Measurements from ENCODE around the gene IL3. TPM values are rescaled to one million over a fixed set of nuclear protein-coding genes. Genes with fewer than 3 reads are reported as not detected.

IL3 gene
- total and polyA plus RNA-seq, 2 of the 4 experiments (the other 2 are of a cell fraction), result not detected

GRCh38 chr5:132064738-132065331 is 4.4 kb downstream of the IL3 start (continued):
- TF ChIP-seq, protein P1, sequence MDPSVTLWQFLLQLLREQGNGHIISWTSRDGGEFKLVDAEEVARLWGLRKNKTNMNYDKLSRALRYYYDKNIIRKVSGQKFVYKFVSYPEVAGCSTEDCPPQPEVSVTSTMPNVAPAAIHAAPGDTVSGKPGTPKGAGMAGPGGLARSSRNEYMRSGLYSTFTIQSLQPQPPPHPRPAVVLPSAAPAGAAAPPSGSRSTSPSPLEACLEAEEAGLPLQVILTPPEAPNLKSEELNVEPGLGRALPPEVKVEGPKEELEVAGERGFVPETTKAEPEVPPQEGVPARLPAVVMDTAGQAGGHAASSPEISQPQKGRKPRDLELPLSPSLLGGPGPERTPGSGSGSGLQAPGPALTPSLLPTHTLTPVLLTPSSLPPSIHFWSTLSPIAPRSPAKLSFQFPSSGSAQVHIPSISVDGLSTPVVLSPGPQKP (IDR thresholded peaks at IDR 0.05; ENCODE audit: borderline replicate concordance, low read depth, low read length), result no peak

DNA sequence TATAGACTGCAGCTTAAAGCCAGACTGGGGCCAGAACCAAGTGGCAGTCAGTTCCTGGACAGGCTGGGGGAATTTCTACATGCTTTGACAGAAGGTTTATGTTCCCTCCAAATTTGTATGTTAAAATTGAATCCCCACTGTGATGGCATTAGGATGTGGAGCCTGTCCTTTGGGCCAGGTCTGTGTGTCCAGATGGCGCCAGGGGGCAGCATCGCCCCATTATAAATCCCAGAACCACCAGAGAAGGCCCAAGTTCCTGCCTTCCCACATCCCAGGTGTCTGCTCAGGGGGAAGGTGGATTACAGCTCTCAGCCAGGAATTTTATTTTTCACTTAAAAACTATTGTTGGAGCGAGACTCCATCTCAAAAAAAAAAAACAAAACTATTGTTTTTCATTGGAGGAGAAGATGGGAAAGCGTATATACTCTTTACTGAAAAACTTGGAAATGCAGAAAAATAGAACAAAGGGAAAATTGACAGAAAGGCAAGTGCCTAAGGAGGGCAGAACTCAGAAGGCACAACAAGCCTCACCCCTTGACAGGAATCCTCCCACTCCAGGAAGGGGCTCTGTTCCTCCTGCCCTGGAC is 5.0 kb downstream of the IL3 start:
- H2BK120ac ChIP-seq (ENCODE audit: low read depth, low read length), result no peak overlapping the region
- dilution Hi-C loops (cut with HindIII; ENCODE audit: low sequenced_read_pairs, unreplicated experiment), result no loop called here
- no peaks in the 10 kb centered on the region for H3K36me3 ChIP-seq (ENCODE audit: control insufficient read depth, insufficient read depth, low read length)
- no peak overlapping the region for H4K8ac ChIP-seq (ENCODE audit: low read depth in 2 of 2, low read length in 2 of 2)
- TF ChIP-seq BHLHE40 (IDR thresholded peaks at IDR 0.05; ENCODE audit: low read depth, low read length) (no peak), SMC3 (IDR thresholded peaks at IDR 0.05; ENCODE audit: low read depth, low read length) (peak; percentile 90), RAD21 (IDR thresholded peaks at IDR 0.05; ENCODE audit: low read length) (peak; percentile 88), CHD1 (IDR thresholded peaks at IDR 0.05; ENCODE audit: low read depth, low read length) (no peak), RCOR1 (IDR thresholded peaks at IDR 0.05; ENCODE audit: insufficient replicate concordance, low read length) (no peak), FOS (IDR thresholded peaks at IDR 0.05; ENCODE audit: low read depth, low read length) (no peak)
- TF ChIP-seq, protein P2, sequence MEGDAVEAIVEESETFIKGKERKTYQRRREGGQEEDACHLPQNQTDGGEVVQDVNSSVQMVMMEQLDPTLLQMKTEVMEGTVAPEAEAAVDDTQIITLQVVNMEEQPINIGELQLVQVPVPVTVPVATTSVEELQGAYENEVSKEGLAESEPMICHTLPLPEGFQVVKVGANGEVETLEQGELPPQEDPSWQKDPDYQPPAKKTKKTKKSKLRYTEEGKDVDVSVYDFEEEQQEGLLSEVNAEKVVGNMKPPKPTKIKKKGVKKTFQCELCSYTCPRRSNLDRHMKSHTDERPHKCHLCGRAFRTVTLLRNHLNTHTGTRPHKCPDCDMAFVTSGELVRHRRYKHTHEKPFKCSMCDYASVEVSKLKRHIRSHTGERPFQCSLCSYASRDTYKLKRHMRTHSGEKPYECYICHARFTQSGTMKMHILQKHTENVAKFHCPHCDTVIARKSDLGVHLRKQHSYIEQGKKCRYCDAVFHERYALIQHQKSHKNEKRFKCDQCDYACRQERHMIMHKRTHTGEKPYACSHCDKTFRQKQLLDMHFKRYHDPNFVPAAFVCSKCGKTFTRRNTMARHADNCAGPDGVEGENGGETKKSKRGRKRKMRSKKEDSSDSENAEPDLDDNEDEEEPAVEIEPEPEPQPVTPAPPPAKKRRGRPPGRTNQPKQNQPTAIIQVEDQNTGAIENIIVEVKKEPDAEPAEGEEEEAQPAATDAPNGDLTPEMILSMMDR (conservative IDR thresholded peaks at IDR 0.05; ENCODE audit: low read depth, low read length), result peak; percentile 87
- no peak overlapping the region for H3K14ac ChIP-seq (replicated peaks; ENCODE audit: low read depth, low read length)
- H3K9ac ChIP-seq (ENCODE audit: low read depth, low read length), result no peak overlapping the region
- H4K5ac ChIP-seq (ENCODE audit: low read depth, low read length), result no peak overlapping the region
- H3K9me3 ChIP-seq (ENCODE audit: control insufficient read depth, insufficient read depth, low read length), result no peaks in the 10 kb centered on the region
- H2AK5ac ChIP-seq (ENCODE audit: low read depth, low read length), result peak overlapping the region; percentile 60
- no peak overlapping the region for H3K56ac ChIP-seq (ENCODE audit: extremely low read depth, insufficient read depth, low read length)
- peak; percentile 73 for DNase-seq
- no peak overlapping the region for H2BK20ac ChIP-seq (ENCODE audit: low read depth, low read length)
- H3K4ac ChIP-seq (ENCODE audit: low read depth, low read length), result no peak overlapping the region
- H3K9me1 ChIP-seq (ENCODE audit: insufficient read depth, low read length), result no peaks in the 10 kb centered on the region
- 0 out of 2 replicates have a peak, but pooled peaks cover 2% of the 10 kb centered on the region for H3K4me1 ChIP-seq (ENCODE audit: control insufficient read depth, insufficient read depth, low read length)
- peak; percentile 70 for ATAC-seq (ENCODE audit: low read depth)
- CTCF ChIA-PET, result interaction anchor here (0.6 to 1.0 kb wide), 4 partner anchors 47 to 122 kb away, joined by 3 to 4 read pairs (median 3); no protein-coding TSS in a partner anchor
- no peaks in the 10 kb centered on the region for H3K27me3 ChIP-seq (ENCODE audit: control insufficient read depth, insufficient read depth, low read length)
- H2AFZ ChIP-seq (replicated peaks; ENCODE audit: low read length, poor library complexity), result peak overlapping the region; percentile 77
- H3K4me2 ChIP-seq (ENCODE audit: low read depth, low read length), result no peak overlapping the region
- POLR2A ChIA-PET (ENCODE audit: unreplicated experiment), result no interaction called here
- H2AK9ac ChIP-seq (replicated peaks; ENCODE audit: low read depth, low read length, poor library complexity), result peak overlapping the region; percentile 66
- in situ Hi-C loops (cut with MboI; ENCODE audit: low sequenced_read_pairs), result loop anchor here (5.0 to 10.0 kb wide), 2 partner anchors 117 to 299 kb away; partner anchors contain the start of gene SLC22A5
- H3K27ac ChIP-seq (ENCODE audit: insufficient read depth, low read length), result no peak overlapping the region
- H3K18ac ChIP-seq (ENCODE audit: low read depth, low read length), result no peak overlapping the region
- 0% methylated on average over 1 of the region's 4 CpGs; no CpG with 5 or more reads in 1 of the 2 experiments for WGBS, 2 experiments (ENCODE audit: extremely low coverage in 2 of 2, insufficient read length in 1 of 2)
- no peak overlapping the region for H2BK5ac ChIP-seq (ENCODE audit: low read depth, low read length, poor library complexity, severe bottlenecking)
- H2BK15ac ChIP-seq (ENCODE audit: low read depth, low read length), result 0 out of 3 replicates have a peak overlapping the region, but pooled peaks have one; percentile 24
- H3K4me3 ChIP-seq (ENCODE audit: insufficient read depth, low read depth, low read length), result no peak overlapping the region
- intact Hi-C loops (cut with micrococcal nuclease), result loop anchor here (1.0 to 10.0 kb wide), 4 partner anchors 69 to 429 kb away; partner anchors contain the start of gene IRF1
- no peak overlapping the region for H3K23ac ChIP-seq (ENCODE audit: low read depth, low read length)
- BruUV-seq (replicated peaks), result no TSS peak
- no peak overlapping the region for H4K91ac ChIP-seq (ENCODE audit: insufficient read depth, low read depth, low read length)
- no peaks in the 10 kb centered on the region for H4K20me1 ChIP-seq (ENCODE audit: insufficient read depth, low read length)
- no peaks in the 10 kb centered on the region for H3K79me1 ChIP-seq (ENCODE audit: low read depth in 1 of 2, low read length in 2 of 2)
